Left hindlimb (tissue), 1 donor: ENCODE results near the gene PYY.
"Not testable (repeated sequence)": the region's sequence is repeated elsewhere in the genome, so short reads cannot be mapped to it uniquely, and the experiment has no call there.

ENCODE experiments used
- DNase-seq: peaks from one replicate; pipeline ENCODE4 v3.0.0-alpha.2; 2018

Gene PYY

DNA sequence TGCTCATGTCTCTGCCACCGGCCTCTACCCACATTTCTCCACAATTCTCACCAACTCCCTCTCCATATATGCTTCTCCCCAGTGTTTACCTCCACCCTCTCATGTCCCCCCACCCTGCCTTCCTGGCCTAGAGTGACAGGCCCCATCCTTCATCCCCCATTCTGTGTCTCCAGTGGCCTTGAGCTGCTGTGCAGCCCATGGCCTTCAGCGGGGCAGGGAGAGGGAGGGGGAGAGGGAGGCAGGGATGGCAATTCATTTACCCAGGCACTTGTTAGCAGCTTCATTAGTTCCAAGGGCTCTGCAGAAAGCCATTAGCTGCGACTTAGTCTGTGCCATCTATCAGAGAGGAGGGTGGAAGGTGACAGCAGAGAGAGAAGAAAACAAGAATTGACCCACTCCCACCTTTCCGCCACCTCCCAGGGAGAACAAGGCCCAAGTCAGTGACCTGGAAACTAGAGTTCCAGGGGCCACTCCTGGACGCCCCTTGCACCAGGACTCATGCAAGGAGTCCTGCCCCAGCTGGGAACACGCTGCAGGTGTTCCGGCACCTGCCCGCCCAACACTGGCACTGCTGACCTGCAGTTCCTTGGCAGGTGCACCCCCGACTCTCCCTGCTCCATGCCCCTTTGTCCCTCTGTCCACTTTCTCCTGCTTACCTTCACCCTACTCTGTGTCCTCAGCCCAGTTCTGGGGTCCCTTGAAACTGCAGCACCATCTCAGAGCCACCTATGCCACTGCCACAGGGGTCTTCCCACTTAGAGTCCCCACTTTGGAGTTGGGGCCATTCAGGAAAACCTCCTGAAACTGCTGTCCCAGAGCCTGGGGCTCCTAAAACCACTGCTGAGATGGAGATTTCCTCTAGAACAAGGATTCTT lies 23.5 kb upstream of the PYY start:
- DNase-seq, result no peak

- DNase-seq, result no peak
These were observed 22.2 kb upstream of the PYY start for GRCh38 chr17:43975898-43976297.

- no peak for DNase-seq
These were observed 20.9 kb upstream of the PYY start for GRCh38 chr17:43974382-43975266.

- DNase-seq, result not testable (repeated sequence)
These were observed 18.9 kb upstream of the PYY start for GRCh38 chr17:43972444-43973212.

- DNase-seq, result not testable (repeated sequence)
These were observed 17.7 kb upstream of the PYY start for GRCh38 chr17:43971436-43971835.

DNA sequence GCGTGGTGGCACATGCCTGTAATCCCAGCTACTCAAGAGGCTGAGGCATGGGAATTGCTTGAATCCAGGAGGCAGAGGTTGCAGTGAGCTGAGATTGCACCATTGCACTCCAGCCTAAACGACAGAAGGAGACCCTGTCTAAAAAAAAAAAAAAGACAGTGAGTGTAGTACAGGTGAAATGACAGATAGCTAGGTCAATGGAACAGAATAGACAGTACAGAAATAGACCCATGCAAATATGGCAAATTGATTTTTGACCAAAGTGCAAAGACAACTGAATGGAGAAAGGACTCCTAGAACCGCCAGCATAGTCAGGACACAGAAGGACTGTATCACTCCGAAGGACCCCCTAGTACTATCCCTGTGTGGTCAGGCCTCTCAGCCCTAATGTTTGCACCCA lies 16.6 kb upstream of the PYY start:
- no peak for DNase-seq

DNA sequence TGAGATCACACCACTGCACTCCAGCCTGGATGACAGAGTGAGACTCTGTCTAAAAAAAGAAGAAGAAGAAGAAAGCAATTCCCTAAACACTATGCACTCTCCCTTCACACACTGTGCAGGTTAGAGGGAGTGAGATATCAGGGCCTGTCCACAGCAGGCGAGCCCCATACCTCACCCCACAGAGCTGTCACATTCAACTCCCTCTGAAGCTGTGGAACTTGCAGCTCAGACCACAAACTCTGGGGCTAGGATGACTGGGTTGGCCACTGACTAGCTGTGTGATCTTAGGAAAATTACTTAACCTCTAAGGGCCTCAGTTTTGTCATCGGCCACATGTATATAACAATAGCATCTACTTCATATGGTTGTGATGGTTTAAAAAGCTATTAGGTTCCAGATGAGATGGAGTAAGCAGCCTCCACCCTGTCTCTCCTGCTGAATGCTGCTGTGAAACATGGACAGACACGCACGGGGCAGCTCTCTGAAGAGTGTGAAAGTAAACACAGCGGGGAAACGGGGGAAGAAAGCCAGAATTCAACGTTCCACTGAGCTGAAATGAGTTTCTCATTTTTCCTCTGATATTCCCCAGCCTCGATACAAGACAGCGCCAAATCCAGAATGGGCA lies 13.6 kb upstream of the PYY start:
- no peak for DNase-seq

- DNase-seq, result no peak
These were observed 12.5 kb upstream of the PYY start for GRCh38 chr17:43966276-43966675.

DNA sequence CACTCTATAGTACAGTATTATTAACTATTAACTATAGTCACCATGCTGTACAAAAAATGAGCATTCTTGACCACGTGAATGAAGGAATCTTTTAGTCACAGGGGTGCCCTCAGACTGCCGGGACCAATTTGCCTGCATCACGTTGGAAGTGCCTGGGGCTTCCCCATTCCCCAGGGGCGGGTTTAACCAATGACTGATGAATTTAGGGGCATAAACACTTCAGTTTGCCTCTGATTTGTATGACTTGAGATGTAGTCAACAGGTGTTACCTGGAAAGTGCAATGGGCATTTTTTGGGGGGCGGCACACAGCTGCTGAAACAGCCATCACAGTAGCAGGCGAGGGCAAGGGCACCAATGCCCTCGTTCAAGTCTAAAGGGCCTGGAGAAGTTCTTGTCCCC lies 8.7 kb upstream of the PYY start:
- no peak for DNase-seq

- DNase-seq, result no peak
These were observed 8.2 kb upstream of the PYY start for GRCh38 chr17:43961954-43962353.

- not testable (repeated sequence) for DNase-seq
These were observed 7.6 kb upstream of the PYY start for GRCh38 chr17:43961292-43961691.

- no peak for DNase-seq
These were observed 5.1 kb upstream of the PYY start for GRCh38 chr17:43958748-43959352.

- DNase-seq, result no peak
These were observed 2.5 kb upstream of the PYY start for GRCh38 chr17:43956222-43956621.

DNA sequence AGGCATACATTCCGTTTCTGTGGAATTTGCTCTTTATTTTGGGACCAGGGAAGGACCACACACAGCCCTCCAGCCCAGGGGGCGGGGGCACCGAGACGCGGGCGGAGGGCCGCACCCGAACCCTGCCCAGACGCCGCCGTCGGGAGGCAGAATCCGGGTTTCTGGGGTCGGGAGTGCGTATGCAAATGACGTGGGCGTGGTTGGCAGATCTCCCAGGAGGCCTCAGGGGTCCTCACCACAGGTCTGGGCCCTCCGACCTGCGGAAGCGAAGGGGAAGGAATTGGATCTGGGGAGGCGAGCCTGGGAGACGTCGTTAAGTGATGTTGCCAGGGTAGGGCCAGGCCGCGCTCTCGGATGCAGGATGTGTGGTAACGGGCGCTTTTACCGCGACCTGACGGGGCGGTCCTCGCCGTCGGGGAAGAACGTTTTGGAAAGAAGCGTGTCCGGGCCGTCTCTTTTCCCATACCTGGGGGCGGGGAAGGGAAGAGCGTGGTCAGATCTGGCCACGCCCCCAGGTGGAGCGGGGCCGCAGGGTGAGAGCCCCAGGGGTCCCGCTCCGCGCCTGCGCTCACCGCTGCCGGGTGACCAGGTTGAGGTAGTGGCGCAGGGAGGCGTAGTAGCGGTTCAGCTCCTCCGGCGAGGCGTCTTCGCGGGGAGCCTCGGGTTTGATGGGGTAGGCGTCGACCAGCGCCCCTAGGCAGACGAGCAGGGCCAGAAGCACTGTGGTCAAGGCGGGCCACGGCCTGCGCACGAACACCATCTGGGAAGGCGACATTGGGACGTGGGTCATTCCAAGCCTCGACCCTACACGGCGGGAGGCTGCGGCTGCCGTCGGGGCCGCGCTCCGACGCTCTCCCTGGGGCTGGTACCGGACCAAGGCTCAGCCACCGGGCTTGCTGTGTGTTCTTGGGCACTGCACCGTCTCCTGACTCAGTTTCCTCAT lies 745 bp downstream of the PYY start:
- DNase-seq, result peak; percentile 48

DNA sequence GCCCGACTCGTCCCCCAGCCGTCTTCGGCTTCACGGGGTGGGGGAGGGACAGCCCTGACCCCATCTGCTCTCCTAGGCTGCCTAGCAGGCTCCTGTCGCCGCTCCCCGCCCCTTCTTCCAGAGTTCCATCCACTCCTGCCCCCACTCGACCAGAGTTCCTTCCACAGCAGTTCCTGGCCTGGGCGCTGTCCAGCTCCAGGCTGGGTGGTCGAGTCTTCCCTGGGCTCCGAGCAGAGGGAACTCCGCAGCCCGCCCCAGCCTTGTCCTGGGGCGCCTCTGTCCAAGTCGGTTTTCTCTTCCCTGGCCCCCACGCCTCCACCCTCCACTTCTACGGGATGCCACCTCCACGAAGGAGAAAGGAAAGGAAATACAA lies 1.4 kb downstream of the PYY start:
- DNase-seq, result peak; percentile 47

DNA sequence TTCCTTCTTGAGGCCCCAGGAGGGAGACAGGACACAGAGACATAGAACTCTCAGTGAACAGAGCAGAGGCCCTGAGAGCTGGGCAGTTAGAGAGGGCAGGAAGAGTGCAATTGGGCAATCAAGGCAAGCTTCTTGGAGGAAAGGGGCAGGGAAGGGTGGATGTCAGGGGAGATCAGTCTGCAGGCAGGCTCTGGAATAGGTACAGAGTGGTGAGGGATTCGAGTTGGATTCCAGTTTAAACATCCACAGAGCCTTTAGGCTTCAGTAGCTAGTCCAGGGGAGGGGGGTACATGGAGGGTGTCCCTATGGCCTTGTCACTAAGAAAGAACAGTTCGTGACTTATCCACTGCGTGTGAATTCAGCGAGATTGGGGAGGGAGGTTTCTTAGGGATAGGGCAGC lies 2.0 kb downstream of the PYY start:
- DNase-seq, result no peak

- DNase-seq, result no peak
These were observed 3.2 kb downstream of the PYY start for GRCh38 chr17:43950554-43950953.

GRCh38 chr17:43949781-43950180 lies 4.0 kb downstream of the PYY start:
- DNase-seq, result no peak

DNA sequence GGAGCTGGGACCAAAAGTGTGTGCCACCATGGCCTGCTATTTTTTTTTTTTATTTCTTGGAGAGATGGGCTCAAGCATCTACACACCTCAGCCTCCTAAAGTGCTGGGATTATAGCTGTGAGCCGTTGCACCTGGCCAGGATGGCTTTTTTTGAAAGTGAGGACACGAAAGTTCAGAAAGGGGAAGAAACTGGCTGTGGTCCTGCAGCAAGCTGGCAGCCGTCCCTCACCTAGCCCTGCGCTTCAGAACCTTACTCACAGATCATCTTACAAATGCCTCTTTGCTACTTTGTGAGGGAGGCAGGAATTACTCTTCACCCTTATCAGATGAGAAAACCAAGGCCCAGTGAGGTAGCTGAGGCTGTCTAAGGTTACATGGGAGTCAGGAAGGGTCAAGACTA lies 7.0 kb downstream of the PYY start:
- no peak for DNase-seq

GRCh38 chr17:43945074-43945829 lies 8.5 kb downstream of the PYY start:
- no peak for DNase-seq
